Hypothalamus (tissue), 51 donors: ENCODE measurements around the gene ANXA11.

Experiments
- DNase-seq, 51 donors: peaks; one replicate each; lab custom pipeline; 2025; lab: John Stamatoyannopoulos, UW

The ANXA11 gene

DNA sequence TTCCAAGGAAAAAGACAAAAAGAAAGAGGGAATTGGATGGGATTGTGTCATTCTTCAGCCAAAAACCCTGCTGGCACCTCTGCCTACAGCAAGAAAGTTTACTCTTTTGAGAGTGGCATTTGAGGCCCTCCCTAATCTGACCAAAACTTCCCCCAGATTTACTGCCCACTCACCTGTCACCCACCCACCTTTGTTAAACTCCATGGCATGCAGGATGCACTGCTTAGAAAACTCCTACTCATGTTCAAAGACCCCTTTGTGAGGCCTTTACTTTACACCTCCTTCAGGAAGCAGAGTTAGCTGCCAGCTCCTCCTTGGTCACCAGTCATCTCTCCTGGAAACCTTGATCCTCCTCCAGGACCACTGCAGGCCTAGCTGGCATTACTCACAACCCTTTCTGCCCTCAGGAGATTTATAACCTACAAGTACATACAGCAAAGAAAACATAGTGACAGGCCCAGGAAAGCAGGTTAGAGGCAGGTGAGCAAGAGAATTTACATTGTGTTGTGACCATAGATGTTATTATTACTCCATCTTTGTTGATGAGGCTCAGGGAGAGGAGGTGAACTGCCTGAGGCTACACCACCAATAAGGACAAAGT lies 83.1 kb downstream of the ANXA11 start:
- DNase-seq: no peak

DNA sequence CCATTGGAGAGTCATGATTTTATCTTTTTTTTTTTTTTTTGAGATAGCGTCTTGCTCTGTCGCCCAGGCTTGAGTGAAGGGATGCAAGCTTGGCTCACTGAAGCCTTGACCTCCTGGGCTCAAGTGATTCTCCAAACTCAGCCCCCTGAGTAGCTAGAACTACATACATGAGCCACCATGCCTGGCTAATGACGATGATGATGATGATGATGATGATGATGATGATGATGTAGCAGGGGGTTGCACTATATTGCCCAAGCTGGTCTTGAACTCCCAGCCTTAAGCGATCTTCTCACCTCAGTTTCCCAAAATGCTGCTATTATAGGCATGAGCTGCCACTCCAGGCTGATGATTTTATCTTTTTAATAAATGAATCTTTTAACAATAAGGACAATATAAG lies 86.7 kb downstream of the ANXA11 start:
- DNase-seq: no peak

GRCh38 chr10:80110986-80111385 lies 94.4 kb downstream of the ANXA11 start:
- no peak for DNase-seq

GRCh38 chr10:80108576-80109239 lies 96.6 kb downstream of the ANXA11 start:
- no peak for DNase-seq

DNA sequence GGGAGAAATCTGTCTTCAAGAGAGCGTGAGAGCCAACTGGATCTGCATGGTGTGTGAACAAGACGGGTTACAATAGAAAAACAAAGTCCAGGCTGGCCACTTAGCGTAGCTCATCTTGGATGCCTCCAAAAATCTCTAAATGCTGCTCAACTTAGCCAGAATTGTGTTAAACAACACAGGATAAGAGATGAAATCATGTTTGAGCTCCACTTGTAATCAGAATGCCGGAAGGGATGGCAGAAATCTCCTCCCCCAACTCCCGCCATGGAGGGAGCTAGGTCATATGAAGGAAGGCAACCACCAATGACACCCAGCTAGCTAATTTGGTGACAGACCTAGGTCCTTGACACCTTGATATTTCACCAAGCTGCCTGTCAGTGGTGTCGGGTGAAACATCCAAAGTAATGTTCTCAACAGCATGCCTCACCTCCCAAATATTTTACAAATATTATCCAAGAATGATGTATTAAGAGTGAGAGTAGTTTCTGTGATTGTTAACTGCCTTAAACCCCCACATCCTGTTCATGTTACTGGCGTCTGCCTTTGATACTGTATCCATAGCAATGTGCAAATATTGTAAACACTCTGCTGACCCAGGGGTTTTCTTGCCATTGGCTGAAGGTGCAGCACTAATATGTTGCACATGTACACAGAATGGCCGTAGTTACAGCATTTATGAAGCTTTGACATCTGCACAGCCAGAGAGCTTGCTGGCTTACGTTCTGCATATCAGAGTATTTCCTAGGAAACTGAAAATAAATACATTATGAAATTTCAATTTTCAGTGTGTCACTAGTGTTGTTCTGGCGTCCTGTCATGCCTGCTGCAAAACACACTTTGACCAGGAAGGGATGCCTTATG lies 101.0 kb downstream of the ANXA11 start:
- no peak for DNase-seq
